OCI-LY1 (cell line): ENCODE measurements around the gene CLBA1.

Source experiments
- CTCF ChIP-seq: fragments of 200-600 bp; sonication (generic), shearing (Covaris generic); IDR thresholded peaks from 2 replicates; pipeline ENCODE4 v1.5.1; 2017; ENCODE audit warnings: mild to moderate bottlenecking, antibody characterized with exemption, low read length, moderate library complexity, mixed read lengths
- EZH2 ChIP-seq: fragments of 200-600 bp; sonication (generic), shearing (Covaris generic); IDR thresholded peaks from 2 replicates; pipeline ENCODE4 v1.8.0; 2017; ENCODE audit warnings: borderline replicate concordance, mixed run types, mild to moderate bottlenecking, antibody characterized with exemption, low read length, moderate library complexity, mixed read lengths

DNA sequence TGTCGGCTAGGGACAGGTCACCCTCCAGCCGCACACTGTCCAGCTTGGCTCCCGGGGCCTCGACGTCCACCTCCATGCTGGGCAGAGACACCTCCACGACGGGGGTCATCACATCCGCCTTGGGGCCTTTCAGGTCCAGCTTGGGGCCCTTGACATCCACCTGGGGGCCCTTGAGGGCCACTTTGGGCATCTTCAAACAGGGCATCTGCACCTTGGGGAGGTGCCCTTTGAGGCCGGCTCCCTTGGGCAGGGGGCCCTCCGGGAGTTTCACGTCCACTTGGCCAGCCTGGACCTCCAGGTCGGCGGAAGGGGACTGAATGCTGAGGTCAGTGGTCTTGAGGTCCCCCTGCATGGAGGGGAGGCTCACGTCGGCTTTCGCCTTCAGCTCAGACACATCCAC lies 43.0 kb upstream of the CLBA1 start:
- TF ChIP-seq CTCF (no peak), EZH2 (no peak)
